Measurements from ENCODE around the gene ABHD6. TPM values are rescaled to one million over a fixed set of nuclear protein-coding genes. Genes with fewer than 3 reads are reported as not detected.
"Not testable (repeated sequence)": the region's sequence is repeated elsewhere in the genome, so short reads cannot be mapped to it uniquely, and the experiment has no call there.

ABHD6 gene
- total RNA-seq, 4 donors from 2014 or later, result 5.8 to 14.0 (median 9.6) TPM

DNA sequence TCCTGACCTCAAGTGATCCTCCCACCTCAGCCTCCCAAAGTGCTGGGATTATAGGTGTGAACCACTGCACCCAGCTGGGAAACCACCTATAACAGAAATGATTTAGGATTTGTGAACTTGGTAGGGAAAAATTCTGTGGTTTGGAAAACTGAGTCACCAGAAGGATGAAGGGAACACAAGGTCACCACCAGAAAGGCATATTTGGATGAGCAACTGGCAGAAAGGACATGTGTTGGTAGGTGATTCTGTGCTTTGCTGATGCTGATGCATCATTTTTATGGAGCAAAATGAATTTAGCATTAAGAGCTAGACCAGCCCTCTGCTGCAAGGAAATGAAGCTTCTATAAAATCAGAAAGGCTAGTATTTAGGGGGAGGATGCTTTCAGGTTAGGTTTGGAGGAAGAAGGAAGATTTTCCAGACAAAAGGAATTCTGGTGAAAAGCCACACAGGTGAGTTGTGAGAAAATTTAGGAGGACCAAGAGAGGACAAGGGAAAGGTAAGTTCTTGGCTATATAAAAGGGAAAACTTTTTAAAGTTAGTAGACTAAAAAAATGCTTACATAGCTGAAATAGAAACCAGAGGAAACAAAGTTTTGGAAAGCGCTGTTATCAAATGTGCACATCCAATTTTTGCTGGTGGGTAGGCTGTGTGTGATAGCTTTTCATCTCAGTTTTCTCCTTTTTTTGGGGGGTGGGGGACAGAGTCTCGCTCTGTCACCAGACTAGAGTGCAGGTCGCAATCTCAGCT, 98.7 kb downstream of the ABHD6 start:
- DNase-seq, result no peak
- Histone ChIP-seq H3K27me3 (no peaks in the 10 kb centered on the region), H3K4me1 (peaks cover 27 to 30% of the 10 kb centered on the region in 2 donors), H3K27ac (no peak overlapping the region), H3K9me3 (no peaks in the 10 kb centered on the region), H3K36me3 (no peaks in the 10 kb centered on the region), H3K4me3 (no peak overlapping the region)
- intact Hi-C loops (cut with DNase I; ENCODE audit: low total_unique reads), result no loop called here
- in situ Hi-C loops (cut with MboI; ENCODE audit: low sequenced_read_pairs in 4 of 4), result loop anchor here in 1 of 4 donors (10.0 kb wide), 1 partner anchor 158 kb away; the partner anchor contains the start of gene KCTD6
- ATAC-seq, result no peak
- TF ChIP-seq POLR2A (IDR thresholded peaks at IDR 0.05), result no peak
- TF ChIP-seq, protein P1, sequence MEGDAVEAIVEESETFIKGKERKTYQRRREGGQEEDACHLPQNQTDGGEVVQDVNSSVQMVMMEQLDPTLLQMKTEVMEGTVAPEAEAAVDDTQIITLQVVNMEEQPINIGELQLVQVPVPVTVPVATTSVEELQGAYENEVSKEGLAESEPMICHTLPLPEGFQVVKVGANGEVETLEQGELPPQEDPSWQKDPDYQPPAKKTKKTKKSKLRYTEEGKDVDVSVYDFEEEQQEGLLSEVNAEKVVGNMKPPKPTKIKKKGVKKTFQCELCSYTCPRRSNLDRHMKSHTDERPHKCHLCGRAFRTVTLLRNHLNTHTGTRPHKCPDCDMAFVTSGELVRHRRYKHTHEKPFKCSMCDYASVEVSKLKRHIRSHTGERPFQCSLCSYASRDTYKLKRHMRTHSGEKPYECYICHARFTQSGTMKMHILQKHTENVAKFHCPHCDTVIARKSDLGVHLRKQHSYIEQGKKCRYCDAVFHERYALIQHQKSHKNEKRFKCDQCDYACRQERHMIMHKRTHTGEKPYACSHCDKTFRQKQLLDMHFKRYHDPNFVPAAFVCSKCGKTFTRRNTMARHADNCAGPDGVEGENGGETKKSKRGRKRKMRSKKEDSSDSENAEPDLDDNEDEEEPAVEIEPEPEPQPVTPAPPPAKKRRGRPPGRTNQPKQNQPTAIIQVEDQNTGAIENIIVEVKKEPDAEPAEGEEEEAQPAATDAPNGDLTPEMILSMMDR (IDR thresholded peaks at IDR 0.05 in 4 of 5, conservative IDR thresholded peaks at IDR 0.05 in 1 of 5), result no peak

DNA sequence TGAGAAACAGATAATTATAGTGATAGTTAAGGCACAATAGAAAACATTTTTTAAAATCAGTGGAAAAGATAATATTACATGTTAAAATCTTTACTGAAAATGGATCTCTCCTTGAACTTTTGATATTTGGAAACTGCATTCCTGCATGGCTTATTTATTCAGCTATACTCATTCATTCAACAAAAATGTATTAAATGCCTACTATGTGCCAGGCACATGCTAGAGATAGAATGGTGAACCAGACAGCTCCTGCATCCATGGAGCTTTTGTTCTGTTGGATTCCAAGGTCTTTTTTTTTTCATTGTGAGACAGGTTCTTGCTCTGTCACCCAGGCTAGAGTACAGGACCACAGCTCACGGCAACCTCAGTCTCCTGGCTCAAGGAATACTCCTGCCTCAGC, 99.6 kb downstream of the ABHD6 start:
- Histone ChIP-seq H3K4me1 (peaks cover 22 to 30% of the 10 kb centered on the region in 2 donors), H3K27me3 (no peaks in the 10 kb centered on the region), H3K36me3 (no peaks in the 10 kb centered on the region), H3K27ac (no peak overlapping the region), H3K4me3 (no peak overlapping the region), H3K9me3 (no peaks in the 10 kb centered on the region)
- TF ChIP-seq, protein P1 (IDR thresholded peaks at IDR 0.05 in 4 of 5, conservative IDR thresholded peaks at IDR 0.05 in 1 of 5), result no peak
- no peak for TF ChIP-seq POLR2A (IDR thresholded peaks at IDR 0.05)
- DNase-seq (no peak), ATAC-seq (no peak)
- intact Hi-C loops (cut with DNase I; ENCODE audit: low total_unique reads) (no loop called here), in situ Hi-C loops (cut with MboI; ENCODE audit: low sequenced_read_pairs in 4 of 4) (loop anchor here in 1 of 4 donors (10.0 kb wide), 1 partner anchor 158 kb away; the partner anchor contains the start of gene KCTD6)

GRCh38 chr3:58339146-58339545, 101.6 kb downstream of the ABHD6 start:
- in situ Hi-C loops (cut with MboI; ENCODE audit: low sequenced_read_pairs in 4 of 4), result loop anchor here in 1 of 4 donors (10.0 kb wide), 1 partner anchor 156 kb away; the partner anchor contains the start of gene KCTD6

DNA sequence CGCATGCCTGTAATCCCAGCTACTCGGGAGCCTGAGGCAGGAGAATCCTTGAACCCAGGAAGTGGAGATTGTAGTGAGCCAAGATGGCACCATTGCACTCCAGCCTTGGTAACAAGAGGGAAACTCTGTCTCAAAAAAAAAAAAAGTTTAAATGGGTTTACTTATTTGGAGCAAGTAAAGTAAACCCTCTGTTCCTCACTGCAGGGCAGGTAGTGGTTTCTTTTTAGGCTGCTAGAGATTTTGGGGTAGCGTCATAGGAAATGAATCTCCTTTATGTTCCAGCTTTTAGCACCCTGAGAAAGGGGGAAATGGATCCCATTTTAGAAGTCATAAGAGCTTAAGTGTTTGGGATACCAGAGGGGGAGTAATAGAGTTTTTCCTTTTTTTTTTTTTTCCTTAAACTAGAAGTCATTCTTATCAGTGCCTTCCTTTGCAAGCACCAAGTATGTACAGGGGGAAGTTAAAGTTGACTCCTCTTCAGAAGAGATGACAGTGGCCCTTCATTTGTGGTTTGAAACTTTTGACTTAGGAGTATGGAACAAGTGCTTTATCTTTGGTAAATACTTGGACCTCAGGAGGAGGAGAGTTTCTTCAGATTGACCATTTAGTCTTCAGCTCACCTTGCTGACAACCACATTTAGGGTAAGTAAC, 103.1 kb downstream of the ABHD6 start:
- intact Hi-C loops (cut with DNase I; ENCODE audit: low total_unique reads) (no loop called here), in situ Hi-C loops (cut with MboI; ENCODE audit: low sequenced_read_pairs in 4 of 4) (no loop called here)
- H3K27ac ChIP-seq, result no peak overlapping the region
- ATAC-seq, result no peak
- H3K36me3 ChIP-seq, result no peaks in the 10 kb centered on the region
- H3K27me3 ChIP-seq, result no peaks in the 10 kb centered on the region
- TF ChIP-seq, protein P1 (IDR thresholded peaks at IDR 0.05 in 4 of 5, conservative IDR thresholded peaks at IDR 0.05 in 1 of 5), result no peak
- TF ChIP-seq POLR2A (IDR thresholded peaks at IDR 0.05), result no peak
- DNase-seq, result no peak
- H3K9me3 ChIP-seq, result no peaks in the 10 kb centered on the region
- no peak overlapping the region for H3K4me3 ChIP-seq
- H3K4me1 ChIP-seq, result peaks cover 0 to 8% of the 10 kb centered on the region in 2 donors

More at GRCh38 chr3:58339146-58339545, 101.6 kb downstream of the ABHD6 start:
- H3K27me3 ChIP-seq; H3K4me3 ChIP-seq; H3K36me3 ChIP-seq; ATAC-seq; DNase-seq; H3K27ac ChIP-seq; intact Hi-C loops (cut with DNase I; ENCODE audit: low total_unique reads); H3K9me3 ChIP-seq: not testable (repeated sequence)
- H3K4me1 ChIP-seq, result peaks cover 16 to 24% of the 10 kb centered on the region in 2 donors

GRCh38 chr3:58341376-58341775, 103.8 kb downstream of the ABHD6 start:
- in situ Hi-C loops (cut with MboI; ENCODE audit: low sequenced_read_pairs in 4 of 4), result no loop called here

More at GRCh38 chr3:58341376-58341775, 103.8 kb downstream of the ABHD6 start:
- ATAC-seq (no peak), DNase-seq (no peak)
- TF ChIP-seq, protein P1 (IDR thresholded peaks at IDR 0.05 in 4 of 5, conservative IDR thresholded peaks at IDR 0.05 in 1 of 5), result no peak
- TF ChIP-seq POLR2A (IDR thresholded peaks at IDR 0.05), result no peak
- H3K36me3 ChIP-seq, result no peaks in the 10 kb centered on the region
- no peak overlapping the region for H3K4me3 ChIP-seq
- intact Hi-C loops (cut with DNase I; ENCODE audit: low total_unique reads), result no loop called here
- H3K27me3 ChIP-seq, result no peaks in the 10 kb centered on the region
- H3K4me1 ChIP-seq, result peaks cover 0 to 1% of the 10 kb centered on the region in 2 donors
- no peak overlapping the region for H3K27ac ChIP-seq
- H3K9me3 ChIP-seq, result no peaks in the 10 kb centered on the region

Measured in gastrocnemius medialis (tissue), 4 donors.